GM18868 (cell line): ENCODE measurements around the gene FXR2.

ENCODE experiments used
- ATAC-seq: cut with Tn5 transposase; IDR thresholded peaks from one replicate; pipeline ENCODE4 v1.9.1; 2021; ENCODE audit warnings: mild to moderate bottlenecking, moderate library complexity; ENCODE audit not compliant: unreplicated experiment

Gene FXR2

GRCh38 chr17:7589204-7589868, 25.4 kb downstream of the FXR2 start:
- ATAC-seq = no peak

DNA sequence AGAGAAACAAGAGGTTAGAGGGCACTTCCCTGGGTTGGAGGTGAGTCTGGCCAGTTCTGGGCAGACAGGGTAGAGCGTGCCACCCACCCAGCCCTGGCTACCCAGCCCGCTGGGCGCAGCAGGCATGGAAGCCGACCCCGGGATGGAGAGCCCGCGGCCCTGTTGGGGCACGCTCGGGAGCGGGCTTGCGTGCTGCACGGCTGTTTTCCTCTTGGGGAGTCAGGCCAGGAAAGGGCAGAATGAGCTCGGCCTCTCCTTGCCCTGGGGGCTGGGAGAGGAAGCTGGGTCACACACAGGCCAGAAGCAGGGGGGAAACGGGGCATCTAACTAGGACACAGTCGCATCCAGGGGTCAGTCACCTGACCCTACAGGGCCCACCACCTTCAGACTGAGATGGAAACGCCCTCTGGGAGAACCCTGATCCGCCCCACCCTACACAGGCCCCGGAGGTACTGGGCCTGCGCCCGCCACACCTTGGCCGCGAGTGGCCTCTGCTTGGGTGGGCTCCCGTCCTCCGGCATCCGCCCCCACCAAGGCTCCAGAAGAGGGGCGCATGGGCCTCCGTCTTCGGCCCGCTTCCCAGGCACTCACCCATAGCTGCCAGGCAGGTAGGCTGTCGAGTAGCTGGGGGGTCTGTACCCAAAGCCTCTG, 26.0 kb downstream of the FXR2 start:
- no peak for ATAC-seq

GRCh38 chr17:7587420-7588151, 27.1 kb downstream of the FXR2 start:
- ATAC-seq = no peak

GRCh38 chr17:7586673-7587419, 27.9 kb downstream of the FXR2 start:
- no peak for ATAC-seq

DNA sequence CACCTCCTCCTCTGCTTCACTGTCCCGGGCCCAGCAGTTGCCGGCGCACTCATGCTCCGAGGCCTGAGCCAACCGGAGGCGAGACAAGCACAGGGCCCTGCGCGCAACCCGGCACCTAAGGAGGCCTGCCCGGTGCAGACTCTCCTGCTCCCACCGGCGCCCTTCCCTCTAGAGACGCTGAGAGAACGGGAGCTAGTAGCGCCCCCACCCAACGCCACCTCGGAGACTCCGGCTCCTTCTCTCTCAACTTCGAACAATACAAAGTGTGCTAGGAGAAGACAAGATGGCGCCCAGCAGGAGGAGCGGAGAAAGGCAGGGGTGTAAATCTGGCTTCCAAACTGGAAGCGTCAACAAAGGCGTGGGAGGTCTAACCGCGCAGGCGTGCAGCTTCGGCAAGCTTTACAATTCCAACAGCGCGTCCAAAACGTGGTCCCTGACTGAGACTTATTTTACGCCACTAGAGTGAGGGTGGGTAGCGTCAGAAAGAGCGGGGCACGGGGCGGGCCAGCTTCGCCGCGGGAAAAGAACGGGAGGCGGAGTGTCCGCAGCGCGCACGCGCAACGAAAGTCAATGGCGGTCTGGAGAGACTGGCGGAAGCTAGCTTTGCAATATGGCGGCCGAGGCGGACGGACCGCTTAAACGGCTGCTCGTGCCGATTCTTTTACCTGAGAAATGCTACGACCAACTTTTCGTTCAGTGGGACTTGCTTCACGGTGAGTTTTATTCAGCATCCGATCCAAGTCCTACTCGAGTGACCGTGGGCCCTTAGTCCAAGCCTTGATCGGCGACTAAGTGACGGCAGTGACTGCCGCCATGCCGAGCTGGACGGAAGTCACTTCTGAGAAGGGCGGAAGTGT, 31.2 kb downstream of the FXR2 start, which contains the start of gene MPDU1:
TSS of gene MPDU1 (plus strand) at position 600 of the 857 bp plus-strand sequence. CDS start at position 611, 11 bp downstream.
- peak; percentile 62 for ATAC-seq

DNA sequence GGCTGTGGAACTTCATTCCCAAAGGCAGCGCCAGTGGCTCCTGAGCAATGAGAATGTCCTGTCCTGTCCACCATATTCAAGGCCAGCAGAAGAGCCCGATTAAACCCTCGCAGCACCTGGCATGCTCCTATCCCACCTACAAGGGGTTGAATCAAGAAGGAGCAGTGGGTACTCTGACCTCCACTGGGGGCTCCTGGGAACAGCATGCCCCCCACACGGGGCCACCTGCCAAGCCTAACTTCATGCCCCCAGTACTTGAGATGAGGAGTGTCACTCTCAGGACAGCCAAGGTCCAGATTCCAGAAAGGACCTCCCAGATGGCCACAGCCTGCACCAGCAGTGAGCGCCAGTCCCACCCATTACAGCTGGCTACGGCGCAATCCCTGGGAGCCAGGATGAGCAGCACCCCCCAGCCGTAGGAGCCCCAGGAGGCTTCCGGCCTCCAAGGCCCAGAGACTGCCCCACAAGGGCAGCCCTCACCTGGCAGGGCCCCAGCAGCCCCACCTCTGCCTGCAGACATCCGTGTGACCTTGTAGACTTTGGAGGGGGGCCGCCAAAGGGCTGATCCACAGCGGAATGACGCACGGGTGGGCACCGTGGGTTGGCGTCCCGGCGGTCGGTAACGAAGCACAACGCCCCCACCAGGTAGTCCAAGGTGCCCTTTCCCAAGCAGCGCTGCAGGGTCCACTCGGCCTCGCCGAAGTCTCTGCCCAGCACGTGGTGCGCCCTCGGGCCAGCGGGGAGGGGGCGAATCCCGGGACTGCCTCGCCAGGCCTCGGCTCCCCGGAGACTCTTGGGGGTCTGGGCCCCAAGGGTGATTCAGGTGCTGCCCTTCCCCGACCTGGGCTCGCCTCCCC, 32.1 kb downstream of the FXR2 start:
- ATAC-seq = no peak

- no peak for ATAC-seq
These were observed 33.8 kb downstream of the FXR2 start for GRCh38 chr17:7580604-7581575.

DNA sequence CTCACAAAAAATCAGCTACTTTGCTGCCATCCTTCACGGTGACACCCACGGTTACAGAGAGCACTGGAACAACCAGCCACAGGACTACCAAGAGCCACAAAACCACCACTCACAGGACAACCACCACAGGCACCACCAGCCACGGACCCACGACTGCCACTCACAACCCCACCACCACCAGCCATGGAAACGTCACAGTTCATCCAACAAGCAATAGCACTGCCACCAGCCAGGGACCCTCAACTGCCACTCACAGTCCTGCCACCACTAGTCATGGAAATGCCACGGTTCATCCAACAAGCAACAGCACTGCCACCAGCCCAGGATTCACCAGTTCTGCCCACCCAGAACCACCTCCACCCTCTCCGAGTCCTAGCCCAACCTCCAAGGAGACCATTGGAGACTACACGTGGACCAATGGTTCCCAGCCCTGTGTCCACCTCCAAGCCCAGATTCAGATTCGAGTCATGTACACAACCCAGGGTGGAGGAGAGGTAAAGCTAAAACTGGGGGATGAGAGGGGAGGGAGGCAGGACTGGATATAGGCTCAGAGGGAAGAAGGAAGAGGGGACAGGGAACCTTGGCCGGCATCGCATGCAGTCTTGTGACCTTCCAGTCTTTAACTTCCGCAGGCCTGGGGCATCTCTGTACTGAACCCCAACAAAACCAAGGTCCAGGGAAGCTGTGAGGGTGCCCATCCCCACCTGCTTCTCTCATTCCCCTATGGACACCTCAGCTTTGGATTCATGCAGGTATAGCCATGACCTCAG, 34.7 kb downstream of the FXR2 start:
- no peak for ATAC-seq

DNA sequence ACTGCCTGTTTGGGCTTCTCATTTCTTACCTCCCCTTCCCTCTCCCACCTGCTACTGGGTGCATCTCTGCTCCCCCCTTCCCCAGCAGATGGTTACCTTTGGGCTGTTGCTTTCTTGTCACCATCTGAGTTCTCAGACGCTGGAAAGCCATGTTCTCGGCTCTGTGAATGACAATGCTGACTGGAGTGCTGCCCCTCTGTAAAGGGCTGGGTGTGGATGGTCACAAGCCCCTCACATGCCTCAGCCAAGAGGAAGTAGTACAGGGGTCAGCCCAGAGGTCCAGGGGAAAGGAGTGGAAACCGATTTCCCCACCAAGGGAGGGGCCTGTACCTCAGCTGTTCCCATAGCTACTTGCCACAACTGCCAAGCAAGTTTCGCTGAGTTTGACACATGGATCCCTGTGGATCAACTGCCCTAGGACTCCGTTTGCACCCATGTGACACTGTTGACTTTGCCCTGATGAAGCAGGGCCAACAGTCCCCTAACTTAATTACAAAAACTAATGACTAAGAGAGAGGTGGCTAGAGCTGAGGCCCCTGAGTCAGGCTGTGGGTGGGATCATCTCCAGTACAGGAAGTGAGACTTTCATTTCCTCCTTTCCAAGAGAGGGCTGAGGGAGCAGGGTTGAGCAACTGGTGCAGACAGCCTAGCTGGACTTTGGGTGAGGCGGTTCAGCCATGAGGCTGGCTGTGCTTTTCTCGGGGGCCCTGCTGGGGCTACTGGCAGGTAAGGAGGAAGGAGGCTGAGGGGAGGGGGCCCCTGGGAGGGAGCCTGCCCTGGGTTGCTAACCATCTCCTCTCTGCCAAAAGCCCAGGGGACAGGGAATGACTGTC, 35.5 kb downstream of the FXR2 start, which contains the start of gene CD68:
TSS of gene CD68 (plus strand) at position 638 of the 833 bp plus-strand sequence. CDS start at position 678, 40 bp downstream.
- no peak for ATAC-seq

- ATAC-seq = no peak
These were observed 37.1 kb downstream of the FXR2 start for GRCh38 chr17:7577327-7578199.

- ATAC-seq = no peak
These were observed 38.2 kb downstream of the FXR2 start for GRCh38 chr17:7576432-7576937.

DNA sequence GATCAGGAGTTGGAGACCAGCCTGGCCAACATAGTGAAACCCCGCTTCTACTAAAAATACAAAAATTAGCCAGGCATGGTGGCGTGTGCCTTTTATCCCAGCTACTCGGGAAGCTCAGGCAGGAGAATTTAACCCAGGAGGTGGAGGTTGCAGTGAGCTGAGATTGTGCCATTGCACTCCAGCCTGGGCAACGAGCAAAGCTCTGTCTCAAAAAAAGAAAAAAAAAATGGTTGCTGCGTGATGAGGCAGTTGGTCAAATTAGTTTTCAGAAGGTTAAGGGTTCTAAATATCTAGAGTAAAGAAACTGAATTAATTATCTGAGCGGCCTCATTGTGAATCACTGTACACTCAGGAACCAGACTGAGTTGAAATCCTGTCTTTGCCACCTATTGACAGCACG, 38.7 kb downstream of the FXR2 start:
- ATAC-seq = no peak

- ATAC-seq = no peak
These were observed 39.2 kb downstream of the FXR2 start for GRCh38 chr17:7575481-7575883.

DNA sequence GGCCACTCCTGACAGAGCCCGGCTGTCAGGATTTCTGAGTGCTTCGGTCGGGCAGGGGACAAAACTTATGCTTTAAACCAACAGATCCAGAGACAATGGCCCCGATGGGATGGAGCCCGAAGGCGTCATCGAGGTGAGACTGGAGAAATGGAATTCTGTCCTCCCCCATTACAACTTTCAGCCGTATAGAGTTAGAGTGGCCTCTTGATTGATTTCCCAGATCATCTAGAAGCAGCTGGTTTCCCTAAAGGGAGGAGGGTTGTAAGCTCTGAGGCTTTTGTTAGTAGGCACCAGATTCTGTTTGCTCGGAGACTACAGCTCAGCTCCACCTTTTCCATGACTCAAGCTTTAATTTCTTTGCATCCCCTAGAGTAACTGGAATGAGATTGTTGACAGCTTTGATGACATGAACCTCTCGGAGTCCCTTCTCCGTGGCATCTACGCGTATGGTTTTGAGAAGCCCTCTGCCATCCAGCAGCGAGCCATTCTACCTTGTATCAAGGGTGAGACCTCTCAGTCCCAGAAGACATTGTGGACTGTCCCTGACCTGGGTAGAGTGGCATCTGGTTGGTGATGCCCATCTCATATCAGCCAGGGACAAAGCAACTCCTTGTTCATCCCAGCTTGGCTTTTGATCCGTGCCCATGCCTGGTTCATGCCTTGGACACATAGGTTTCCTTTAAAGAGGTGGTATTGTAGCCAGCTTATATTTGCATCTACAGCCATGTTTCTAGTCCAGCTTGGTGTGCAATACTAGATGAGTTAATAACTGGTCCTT, 40.3 kb downstream of the FXR2 start:
- ATAC-seq = no peak
